HL-60 (cell line): ENCODE results near the gene ZNF322.

ENCODE experiments used
- DNase-seq, 2 experiments: peaks; one replicate each; pipeline ENCODE4 v3.0.0-alpha.2; 2010 to 2020; ENCODE audit warnings: low read depth in 1 of 2, low spot score in 1 of 2
- H3K27ac ChIP-seq: fragments of 250-450 bp; sonication (Bioruptor Pico); replicated peaks from 2 replicates; pipeline ENCODE4 v1.5.1; 2020; ENCODE audit warnings: mild to moderate bottlenecking, moderate library complexity
- H3K27me3 ChIP-seq: fragments of 250-450 bp; sonication (Bioruptor Pico); 2 replicates; pipeline ENCODE4 v1.5.1; 2021; ENCODE audit warnings: mild to moderate bottlenecking, moderate library complexity; ENCODE audit not compliant: insufficient read depth, poor library complexity, severe bottlenecking
- H3K4me3 ChIP-seq: replicated peaks from 2 replicates; pipeline ENCODE4 v1.5.1; 2011; ENCODE audit warnings: mild to moderate bottlenecking, control low read depth, low read length; ENCODE audit not compliant: insufficient read depth
- GABPA ChIP-seq: IDR thresholded peaks from 2 replicates; pipeline ENCODE4 v1.6.1; 2012; ENCODE audit warnings: low read depth
- POLR2AphosphoS5 ChIP-seq: IDR thresholded peaks from 2 replicates; pipeline ENCODE4 v1.6.1; 2012; ENCODE audit warnings: low read depth
- SPI1 ChIP-seq: IDR thresholded peaks from 2 replicates; pipeline ENCODE4 v1.6.1; 2012; ENCODE audit warnings: low read depth, mild to moderate bottlenecking, borderline replicate concordance
- TF ChIP-seq, protein P1 (sequence below): IDR thresholded peaks from one replicate; pipeline ENCODE4 v1.5.1; 2011; ENCODE audit warnings: low read length, control low read depth, inconsistent platforms; ENCODE audit not compliant: insufficient read depth
- TF ChIP-seq, protein P2 (sequence below): IDR thresholded peaks from 2 replicates; pipeline ENCODE4 v1.6.1; 2012; ENCODE audit warnings: low read depth; ENCODE audit not compliant: insufficient replicate concordance

Gene ZNF322

GRCh38 chr6:26624557-26624956, 35.0 kb downstream of the ZNF322 start:
- no peak overlapping the region for H3K27ac ChIP-seq
- no peak for TF ChIP-seq POLR2AphosphoS5
- no peak for TF ChIP-seq SPI1
- TF ChIP-seq, protein P1, sequence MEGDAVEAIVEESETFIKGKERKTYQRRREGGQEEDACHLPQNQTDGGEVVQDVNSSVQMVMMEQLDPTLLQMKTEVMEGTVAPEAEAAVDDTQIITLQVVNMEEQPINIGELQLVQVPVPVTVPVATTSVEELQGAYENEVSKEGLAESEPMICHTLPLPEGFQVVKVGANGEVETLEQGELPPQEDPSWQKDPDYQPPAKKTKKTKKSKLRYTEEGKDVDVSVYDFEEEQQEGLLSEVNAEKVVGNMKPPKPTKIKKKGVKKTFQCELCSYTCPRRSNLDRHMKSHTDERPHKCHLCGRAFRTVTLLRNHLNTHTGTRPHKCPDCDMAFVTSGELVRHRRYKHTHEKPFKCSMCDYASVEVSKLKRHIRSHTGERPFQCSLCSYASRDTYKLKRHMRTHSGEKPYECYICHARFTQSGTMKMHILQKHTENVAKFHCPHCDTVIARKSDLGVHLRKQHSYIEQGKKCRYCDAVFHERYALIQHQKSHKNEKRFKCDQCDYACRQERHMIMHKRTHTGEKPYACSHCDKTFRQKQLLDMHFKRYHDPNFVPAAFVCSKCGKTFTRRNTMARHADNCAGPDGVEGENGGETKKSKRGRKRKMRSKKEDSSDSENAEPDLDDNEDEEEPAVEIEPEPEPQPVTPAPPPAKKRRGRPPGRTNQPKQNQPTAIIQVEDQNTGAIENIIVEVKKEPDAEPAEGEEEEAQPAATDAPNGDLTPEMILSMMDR, result no peak
- DNase-seq, result no peak
- H3K27me3 ChIP-seq, result no peaks in the 10 kb centered on the region
- H3K4me3 ChIP-seq, result no peak overlapping the region

DNA sequence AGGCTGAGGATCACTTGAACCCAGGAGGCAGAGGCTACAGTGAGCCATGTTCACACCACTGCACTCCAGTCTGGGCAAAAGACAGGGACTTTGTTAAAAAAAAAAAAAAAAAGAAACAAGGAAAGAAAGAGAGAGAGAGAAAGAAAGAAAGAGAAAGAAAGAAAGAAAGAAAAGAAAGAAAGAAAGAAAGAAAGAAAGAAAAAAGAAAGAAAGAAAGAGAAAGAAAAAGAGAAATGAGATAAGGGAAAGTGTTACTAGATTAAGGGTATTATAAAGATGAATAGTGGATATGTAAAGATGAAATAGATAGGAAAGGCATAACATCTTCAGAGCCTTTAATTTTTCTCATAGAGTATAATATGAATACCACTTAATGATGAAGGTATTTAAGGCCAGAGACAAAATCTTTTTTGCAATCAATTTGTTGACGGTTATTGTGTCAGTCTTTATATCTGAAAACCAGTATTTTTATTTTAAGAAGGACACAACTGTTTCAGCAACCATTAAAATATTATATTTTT, 36.1 kb downstream of the ZNF322 start:
- no peaks in the 10 kb centered on the region for H3K27me3 ChIP-seq
- no peak overlapping the region for H3K27ac ChIP-seq
- no peak for DNase-seq
- TF ChIP-seq GABPA (no peak), POLR2AphosphoS5 (no peak), SPI1 (no peak)
- TF ChIP-seq, protein P1, result no peak
- TF ChIP-seq, protein P2, sequence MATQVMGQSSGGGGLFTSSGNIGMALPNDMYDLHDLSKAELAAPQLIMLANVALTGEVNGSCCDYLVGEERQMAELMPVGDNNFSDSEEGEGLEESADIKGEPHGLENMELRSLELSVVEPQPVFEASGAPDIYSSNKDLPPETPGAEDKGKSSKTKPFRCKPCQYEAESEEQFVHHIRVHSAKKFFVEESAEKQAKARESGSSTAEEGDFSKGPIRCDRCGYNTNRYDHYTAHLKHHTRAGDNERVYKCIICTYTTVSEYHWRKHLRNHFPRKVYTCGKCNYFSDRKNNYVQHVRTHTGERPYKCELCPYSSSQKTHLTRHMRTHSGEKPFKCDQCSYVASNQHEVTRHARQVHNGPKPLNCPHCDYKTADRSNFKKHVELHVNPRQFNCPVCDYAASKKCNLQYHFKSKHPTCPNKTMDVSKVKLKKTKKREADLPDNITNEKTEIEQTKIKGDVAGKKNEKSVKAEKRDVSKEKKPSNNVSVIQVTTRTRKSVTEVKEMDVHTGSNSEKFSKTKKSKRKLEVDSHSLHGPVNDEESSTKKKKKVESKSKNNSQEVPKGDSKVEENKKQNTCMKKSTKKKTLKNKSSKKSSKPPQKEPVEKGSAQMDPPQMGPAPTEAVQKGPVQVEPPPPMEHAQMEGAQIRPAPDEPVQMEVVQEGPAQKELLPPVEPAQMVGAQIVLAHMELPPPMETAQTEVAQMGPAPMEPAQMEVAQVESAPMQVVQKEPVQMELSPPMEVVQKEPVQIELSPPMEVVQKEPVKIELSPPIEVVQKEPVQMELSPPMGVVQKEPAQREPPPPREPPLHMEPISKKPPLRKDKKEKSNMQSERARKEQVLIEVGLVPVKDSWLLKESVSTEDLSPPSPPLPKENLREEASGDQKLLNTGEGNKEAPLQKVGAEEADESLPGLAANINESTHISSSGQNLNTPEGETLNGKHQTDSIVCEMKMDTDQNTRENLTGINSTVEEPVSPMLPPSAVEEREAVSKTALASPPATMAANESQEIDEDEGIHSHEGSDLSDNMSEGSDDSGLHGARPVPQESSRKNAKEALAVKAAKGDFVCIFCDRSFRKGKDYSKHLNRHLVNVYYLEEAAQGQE, result no peak
- no peak overlapping the region for H3K4me3 ChIP-seq

- H3K27me3 ChIP-seq, result peaks cover 4% of the 10 kb centered on the region
- TF ChIP-seq, protein P1, result no peak
- TF ChIP-seq SPI1 (no peak), GABPA (no peak), POLR2AphosphoS5 (no peak)
- TF ChIP-seq, protein P2, result no peak
- H3K4me3 ChIP-seq, result no peak overlapping the region
- no peak for DNase-seq
- H3K27ac ChIP-seq, result no peak overlapping the region
Measured at GRCh38 chr6:26613689-26614683, 45.6 kb downstream of the ZNF322 start.
